ENCODE data around the gene PNPLA5.
A peak's percentile ranks its signal among the peaks of the same experiment; 100 is the strongest.

Gene PNPLA5

DNA sequence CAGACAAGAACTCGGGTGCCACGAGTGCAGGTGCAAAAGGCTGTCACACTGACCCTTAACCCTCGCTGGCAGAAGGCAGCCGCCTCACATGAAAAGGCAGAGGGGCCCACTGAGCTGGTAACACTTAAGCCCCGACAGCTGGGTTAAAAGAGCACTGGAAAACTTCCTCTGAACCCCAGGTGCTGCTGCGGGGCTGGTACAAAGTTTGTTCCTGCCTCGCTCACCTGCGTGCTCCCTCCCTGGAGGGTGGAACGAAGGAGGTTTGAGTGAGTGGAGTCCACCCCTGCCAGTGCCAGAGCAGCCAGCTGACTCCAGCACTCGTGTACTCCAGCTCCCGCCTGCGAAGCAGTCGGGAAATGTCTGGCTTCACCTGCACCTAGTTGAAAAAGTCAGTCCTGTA is 42.1 kb downstream of the PNPLA5 start:
- Mint-ChIP-seq H3K27ac (no peak overlapping the region), H3K9me3 (no peaks in the 10 kb centered on the region), H3K36me3 (ENCODE audit: low read depth) (no peaks in the 10 kb centered on the region), H3K27me3 (ENCODE audit: low read depth, poor library complexity) (peaks cover 4% of the 10 kb centered on the region), H3K4me1 (peaks cover 37% of the 10 kb centered on the region), H3K4me3 (no peak overlapping the region)
- DNase-seq = no peak
- TF ChIP-seq, protein P1, sequence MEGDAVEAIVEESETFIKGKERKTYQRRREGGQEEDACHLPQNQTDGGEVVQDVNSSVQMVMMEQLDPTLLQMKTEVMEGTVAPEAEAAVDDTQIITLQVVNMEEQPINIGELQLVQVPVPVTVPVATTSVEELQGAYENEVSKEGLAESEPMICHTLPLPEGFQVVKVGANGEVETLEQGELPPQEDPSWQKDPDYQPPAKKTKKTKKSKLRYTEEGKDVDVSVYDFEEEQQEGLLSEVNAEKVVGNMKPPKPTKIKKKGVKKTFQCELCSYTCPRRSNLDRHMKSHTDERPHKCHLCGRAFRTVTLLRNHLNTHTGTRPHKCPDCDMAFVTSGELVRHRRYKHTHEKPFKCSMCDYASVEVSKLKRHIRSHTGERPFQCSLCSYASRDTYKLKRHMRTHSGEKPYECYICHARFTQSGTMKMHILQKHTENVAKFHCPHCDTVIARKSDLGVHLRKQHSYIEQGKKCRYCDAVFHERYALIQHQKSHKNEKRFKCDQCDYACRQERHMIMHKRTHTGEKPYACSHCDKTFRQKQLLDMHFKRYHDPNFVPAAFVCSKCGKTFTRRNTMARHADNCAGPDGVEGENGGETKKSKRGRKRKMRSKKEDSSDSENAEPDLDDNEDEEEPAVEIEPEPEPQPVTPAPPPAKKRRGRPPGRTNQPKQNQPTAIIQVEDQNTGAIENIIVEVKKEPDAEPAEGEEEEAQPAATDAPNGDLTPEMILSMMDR (IDR thresholded peaks at IDR 0.05) = no peak

DNA sequence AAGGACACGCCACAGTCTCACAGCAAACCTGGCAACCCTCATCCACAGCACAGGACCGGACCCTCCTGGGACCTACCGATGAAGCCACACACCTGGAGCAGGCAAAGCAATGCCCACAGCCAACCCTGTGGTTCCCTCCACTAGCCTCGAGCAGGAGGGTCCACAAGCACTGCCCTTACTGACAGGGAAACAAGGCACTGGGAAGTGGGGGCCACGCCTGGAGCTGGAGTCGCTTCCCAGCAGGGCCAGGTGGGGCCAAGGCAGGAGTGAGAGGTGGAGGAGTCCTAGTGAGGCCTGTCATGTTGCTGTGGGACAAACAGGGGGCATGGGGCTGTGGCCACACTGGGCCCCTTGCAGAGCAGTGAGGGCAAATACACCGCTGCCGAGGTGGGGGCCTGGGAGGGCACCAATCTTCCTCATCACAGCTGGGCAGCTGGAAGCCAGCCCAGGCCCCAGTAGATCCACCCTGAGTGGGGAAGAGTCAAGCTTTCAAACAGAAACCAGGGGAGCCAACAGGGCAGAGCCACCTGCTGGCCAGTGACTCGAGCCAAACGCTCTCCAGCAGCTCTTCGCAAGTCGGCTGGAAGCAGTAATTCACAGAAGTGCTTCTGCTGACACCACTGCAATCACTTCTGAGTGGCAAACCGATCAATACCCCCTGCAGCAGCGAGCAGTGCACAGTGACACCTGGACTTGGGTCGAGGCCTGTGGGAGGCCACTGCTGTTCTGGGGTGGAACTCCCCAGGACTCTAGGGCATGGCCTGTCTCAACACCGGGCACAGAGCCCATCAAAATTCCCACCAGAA is 43.2 kb downstream of the PNPLA5 start:
- no peak overlapping the region for H3K27ac Mint-ChIP-seq
- TF ChIP-seq, protein P1 (IDR thresholded peaks at IDR 0.05) = peak; percentile 39
- DNase-seq = no peak
- no peak overlapping the region for H3K4me3 Mint-ChIP-seq
- peaks cover 4% of the 10 kb centered on the region for H3K27me3 Mint-ChIP-seq (ENCODE audit: low read depth, poor library complexity)
- no peaks in the 10 kb centered on the region for H3K9me3 Mint-ChIP-seq
- peaks cover 37% of the 10 kb centered on the region for H3K4me1 Mint-ChIP-seq
- no peaks in the 10 kb centered on the region for H3K36me3 Mint-ChIP-seq (ENCODE audit: low read depth)

DNA sequence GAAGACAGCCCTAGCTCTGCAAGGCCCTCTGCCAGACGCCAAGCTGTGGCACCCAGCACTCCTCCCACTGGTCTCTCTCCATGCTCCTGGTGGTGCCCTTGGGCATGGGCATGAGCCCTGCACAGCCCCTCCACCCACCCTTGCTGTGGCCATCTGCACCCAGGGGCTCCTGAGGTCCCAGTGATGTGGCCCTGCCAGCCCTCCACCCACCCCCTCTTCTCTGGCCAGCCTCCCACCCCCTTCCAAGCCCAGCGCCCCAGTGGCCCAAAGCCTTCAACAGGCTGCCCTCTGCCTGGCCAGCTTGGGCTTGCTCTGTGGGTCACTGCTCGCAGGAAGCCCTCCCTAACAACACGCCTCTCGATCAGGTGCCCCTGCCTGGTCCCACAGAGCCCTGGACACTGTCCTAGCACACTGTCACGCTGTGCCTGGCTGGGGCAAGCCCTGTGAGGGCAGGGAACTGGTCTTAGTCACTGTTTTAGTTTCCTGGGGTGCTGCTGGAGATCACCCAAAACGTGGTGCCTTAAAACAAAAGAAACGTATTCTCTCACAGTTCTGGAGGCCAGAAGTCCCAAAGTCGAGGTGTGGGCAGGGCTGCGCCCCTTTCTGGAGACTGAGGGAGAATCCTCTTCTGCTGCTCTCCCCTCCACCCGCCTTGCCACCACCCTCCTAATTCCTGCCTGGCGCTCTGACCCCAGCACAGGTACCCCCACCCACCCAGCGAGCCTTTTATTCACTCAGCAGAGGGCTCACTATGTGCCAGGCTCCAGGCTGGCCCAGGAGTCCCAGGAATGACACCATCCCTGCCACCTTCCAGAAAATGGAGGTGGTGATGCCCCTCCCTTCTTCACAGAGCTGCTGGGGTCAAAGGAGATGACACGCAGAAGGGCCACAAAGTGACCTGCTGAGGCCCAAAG is 44.2 kb downstream of the PNPLA5 start:
- DNase-seq = no peak
- TF ChIP-seq, protein P1 (IDR thresholded peaks at IDR 0.05) = no peak
- H3K4me1 Mint-ChIP-seq = peaks cover 31% of the 10 kb centered on the region
- no peak overlapping the region for H3K4me3 Mint-ChIP-seq
- H3K27ac Mint-ChIP-seq = no peak overlapping the region
- no peaks in the 10 kb centered on the region for H3K36me3 Mint-ChIP-seq (ENCODE audit: low read depth)
- peaks cover 4% of the 10 kb centered on the region for H3K27me3 Mint-ChIP-seq (ENCODE audit: low read depth, poor library complexity)
- no peaks in the 10 kb centered on the region for H3K9me3 Mint-ChIP-seq

DNA sequence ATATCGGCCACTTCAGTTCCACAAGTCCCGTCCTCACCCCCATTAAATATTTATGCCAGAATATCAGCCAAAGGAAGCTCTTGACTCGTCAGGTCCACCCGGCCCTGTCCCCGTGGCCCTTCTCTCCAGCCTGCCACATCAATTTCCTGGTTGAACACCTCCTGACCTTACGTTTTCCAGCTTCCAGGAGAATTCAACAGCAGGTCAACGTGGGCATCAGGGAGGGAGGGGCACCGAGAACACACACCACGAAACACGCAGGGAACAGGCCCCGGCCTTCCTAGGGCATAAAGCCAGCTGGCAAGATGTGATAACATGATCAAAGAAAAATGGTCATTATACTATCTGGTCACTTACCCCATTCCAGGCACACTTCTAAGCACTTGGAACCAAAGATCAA is 44.8 kb downstream of the PNPLA5 start:
- Mint-ChIP-seq H3K27me3 (ENCODE audit: low read depth, poor library complexity) (peaks cover 4% of the 10 kb centered on the region), H3K9me3 (no peaks in the 10 kb centered on the region), H3K4me1 (peaks cover 31% of the 10 kb centered on the region), H3K36me3 (ENCODE audit: low read depth) (no peaks in the 10 kb centered on the region), H3K27ac (peak overlapping the region; percentile 2), H3K4me3 (no peak overlapping the region)
- TF ChIP-seq, protein P1 (IDR thresholded peaks at IDR 0.05) = no peak
- no peak for DNase-seq

DNA sequence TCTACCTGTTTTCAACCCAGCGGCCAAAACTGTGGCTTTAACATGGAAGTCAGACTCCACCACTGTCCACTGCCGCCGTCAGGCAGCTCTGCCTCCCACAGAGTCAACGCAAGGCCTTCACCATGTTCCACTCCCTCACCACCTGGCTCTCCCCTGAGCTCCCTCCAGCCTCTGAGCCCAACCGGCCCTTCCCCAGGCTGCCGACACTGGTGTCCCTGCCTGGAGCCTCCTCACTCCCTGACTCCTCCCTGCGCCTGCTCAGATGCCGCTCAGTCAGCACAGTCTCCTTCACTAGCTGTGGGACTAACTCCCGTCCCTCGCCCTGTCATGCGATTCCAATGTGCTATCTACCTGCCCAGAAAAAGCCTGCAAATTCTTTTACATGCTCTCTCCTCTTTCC is 45.8 kb downstream of the PNPLA5 start:
- no peaks in the 10 kb centered on the region for H3K36me3 Mint-ChIP-seq (ENCODE audit: low read depth)
- TF ChIP-seq, protein P1 (IDR thresholded peaks at IDR 0.05) = no peak
- no peak overlapping the region for H3K27ac Mint-ChIP-seq
- DNase-seq = no peak
- no peak overlapping the region for H3K4me3 Mint-ChIP-seq
- no peaks in the 10 kb centered on the region for H3K9me3 Mint-ChIP-seq
- H3K27me3 Mint-ChIP-seq (ENCODE audit: low read depth, poor library complexity) = peaks cover 4% of the 10 kb centered on the region
- peaks cover 27% of the 10 kb centered on the region for H3K4me1 Mint-ChIP-seq

Data from nephron progenitor cell (in vitro differentiated cells).